K562 (cell line): ENCODE measurements around the gene TRANK1. TPM values are rescaled to one million over a fixed set of nuclear protein-coding genes. Genes with fewer than 3 reads are reported as not detected.

Source experiments
- ATAC-seq: fragments of 200-7000 bp; cut with Tn5 transposase; 3 replicates; pipeline ENCODE4 v1.9.1; 2020; ENCODE audit warnings: moderate library complexity
- BruUV-seq: library from RNA; stranded (reverse); fragments of 400-500 nt; replicated peaks from 2 replicates; lab custom pipeline; 2021; lab: Mats Ljungman, UMichigan
- CTCF ChIA-PET: fragments of 300-600 bp; formaldehyde crosslinking; extraction: SDS; loops from one replicate; lab custom pipeline; 2021; ENCODE audit warnings: low intra/inter-chr PET ratio; lab: Yijun Ruan, JAX
- POLR2A ChIA-PET: fragments of 300-600, 350-650 bp; sonication (Branson Sonifier 250); formaldehyde crosslinking; extraction: SDS; loops from one replicate; lab custom pipeline; 2021; ENCODE audit warnings: antibody characterized with exemption, inconsistent platforms; lab: Yijun Ruan, JAX
- DNase-seq, 4 experiments: peaks; one replicate each; pipeline versions ENCODE4 v3.0.0 to v3.0.0-alpha.2; 2011 to 2018; ENCODE audit warnings: low spot score in 3 of 4, mixed read lengths in 3 of 4; ENCODE audit errors: extremely low read depth in 1 of 4
- FAIRE-seq: peaks from 2 replicates; lab custom pipeline; 2011; peaks lifted over from hg19 to GRCh38; lab: Jason Lieb, UNC
- H2AFZ ChIP-seq: 2 replicates; pipeline ENCODE4 v1.6.0; 2011; ENCODE audit warnings: low read depth, low read length, control low read depth, inconsistent platforms
- H3K27ac ChIP-seq: fragments of 200-600 bp; 3 replicates; pipeline ENCODE4 v1.8.0; 2011; ENCODE audit warnings: low read depth, mild to moderate bottlenecking, control low read depth, inconsistent platforms, low read length, moderate library complexity, mixed read lengths; ENCODE audit errors: extremely low read depth
- H3K27me3 ChIP-seq, 2 experiments: fragments of 300-600 bp in 1 of 2; 2 replicates in 1 of 2; 3 replicates in 1 of 2; pipeline versions ENCODE4 v1.6.0 to v1.8.0; 2011; ENCODE audit warnings: inconsistent platforms in 2 of 2, low read length in 2 of 2, mild to moderate bottlenecking in 1 of 2, mixed read lengths in 1 of 2, moderate library complexity in 1 of 2; ENCODE audit not compliant: control insufficient read depth in 2 of 2, insufficient read depth in 2 of 2
- H3K36me3 ChIP-seq: fragments of 300-600 bp; 3 replicates; pipeline ENCODE4 v1.8.0; 2011; ENCODE audit warnings: mild to moderate bottlenecking, low read length, inconsistent platforms; ENCODE audit not compliant: control insufficient read depth, insufficient read depth
- H3K4me1 ChIP-seq, 2 experiments: fragments of 200-600 bp in 1 of 2; replicated peaks in 1 of 2; 2 replicates in 1 of 2; 3 replicates in 1 of 2; pipeline versions ENCODE4 v1.5.1 to v1.8.0; 2011; ENCODE audit warnings: inconsistent platforms in 2 of 2, low read length in 2 of 2, mild to moderate bottlenecking in 1 of 2, mixed read lengths in 1 of 2, moderate library complexity in 1 of 2; ENCODE audit not compliant: control insufficient read depth in 2 of 2, insufficient read depth in 2 of 2
- H3K4me2 ChIP-seq: 2 replicates; pipeline ENCODE4 v1.6.1; 2011; ENCODE audit warnings: low read length, control low read depth, inconsistent platforms, mixed read lengths; ENCODE audit not compliant: insufficient read depth
- H3K4me3 ChIP-seq: fragments of 200-600 bp; sonication (generic), shearing (Covaris generic); 2 replicates; pipeline ENCODE4 v1.5.1; 2016; ENCODE audit warnings: control low read depth, inconsistent platforms
- H3K79me2 ChIP-seq: fragments of 200-600 bp; 3 replicates; pipeline ENCODE4 v1.8.0; 2011; ENCODE audit warnings: low read length, inconsistent platforms; ENCODE audit not compliant: control insufficient read depth, insufficient read depth
- H3K9ac ChIP-seq, 2 experiments: 2 replicates each; pipeline versions ENCODE4 v1.6.0 to v1.6.1; 2011; ENCODE audit warnings: low read depth in 2 of 2, low read length in 2 of 2, control low read depth in 1 of 2, inconsistent platforms in 1 of 2, mild to moderate bottlenecking in 1 of 2, mixed read lengths in 1 of 2; ENCODE audit not compliant: insufficient read depth in 1 of 2
- H3K9me1 ChIP-seq: one replicate; pipeline ENCODE4 v1.6.0; 2011; ENCODE audit warnings: inconsistent platforms, mild to moderate bottlenecking, low read length, moderate library complexity; ENCODE audit not compliant: control insufficient read depth, insufficient read depth
- H3K9me3 ChIP-seq: replicated peaks from 2 replicates; pipeline ENCODE4 v1.5.1; 2011; ENCODE audit warnings: low read depth, low read length, inconsistent platforms; ENCODE audit not compliant: control insufficient read depth, insufficient read depth
- H4K20me1 ChIP-seq: replicated peaks from 2 replicates; pipeline ENCODE4 v1.6.1; 2011; ENCODE audit warnings: low read length, inconsistent platforms, mixed read lengths; ENCODE audit not compliant: control insufficient read depth, insufficient read depth
- CLOCK ChIP-seq: fragments of 250-450 bp; sonication (Bioruptor Pico); IDR thresholded peaks from 2 replicates; pipeline ENCODE4 v1.4.0; 2020; ENCODE audit warnings: mild to moderate bottlenecking, moderate library complexity, borderline replicate concordance
- FOXK1 ChIP-seq: sonication (generic); formaldehyde crosslinking; IDR thresholded peaks from 2 replicates; pipeline ENCODE4 v1.8.0; 2022; ENCODE audit warnings: missing genetic modification reagents, mild to moderate bottlenecking, borderline replicate concordance
- FOXP4 ChIP-seq: sonication (generic); formaldehyde crosslinking; IDR thresholded peaks from 2 replicates; pipeline ENCODE4 v1.8.0; 2022; ENCODE audit warnings: mild to moderate bottlenecking, missing genetic modification reagents, borderline replicate concordance
- HSF4 ChIP-seq: fragments of 250-450 bp; sonication (Bioruptor Pico); IDR thresholded peaks from 2 replicates; pipeline ENCODE4 v2.1.2; 2022; ENCODE audit warnings: mild to moderate bottlenecking, moderate library complexity, borderline replicate concordance
- JUNB ChIP-seq: fragments of 450-650 bp; formaldehyde crosslinking; conservative IDR thresholded peaks from 2 replicates; pipeline ENCODE4 v1.4.0; 2020; ENCODE audit warnings: mild to moderate bottlenecking
- KDM2B ChIP-seq: fragments of 250-450 bp; sonication (Bioruptor Pico); IDR thresholded peaks from 2 replicates; pipeline ENCODE4 v1.8.0; 2021; ENCODE audit warnings: mild to moderate bottlenecking, moderate library complexity
- PYGO2 ChIP-seq: fragments of 450-650 bp; IDR thresholded peaks from 2 replicates; pipeline ENCODE4 v1.6.1; 2016; ENCODE audit warnings: mild to moderate bottlenecking, missing genetic modification characterization, moderate library complexity, missing compliant biosample characterization
- SIX5 ChIP-seq, 2 experiments: IDR thresholded peaks; 2 replicates each; pipeline ENCODE4 v1.6.1; 2011; ENCODE audit warnings: low read length in 2 of 2, borderline replicate concordance in 1 of 2, low read depth in 1 of 2, mild to moderate bottlenecking in 1 of 2, moderate library complexity in 1 of 2; ENCODE audit not compliant: insufficient read depth in 1 of 2
- SMARCB1 ChIP-seq: IDR thresholded peaks from 2 replicates; pipeline ENCODE4 v1.6.1; 2011; ENCODE audit warnings: improper control_type of control experiment, low read depth; ENCODE audit not compliant: insufficient read length
- SMARCE1 ChIP-seq: fragments of 450-650 bp; IDR thresholded peaks from 2 replicates; pipeline ENCODE4 v1.7.1; 2016; ENCODE audit warnings: mild to moderate bottlenecking
- ZBTB5 ChIP-seq: fragments of 450-650 bp; IDR thresholded peaks from 2 replicates; pipeline ENCODE4 v1.6.1; 2017; ENCODE audit warnings: antibody characterized with exemption
- ZNF133 ChIP-seq: fragments of 250-450 bp; sonication (Bioruptor Pico); IDR thresholded peaks from 2 replicates; pipeline ENCODE4 v1.4.0; 2020; ENCODE audit warnings: mild to moderate bottlenecking
- WGBS: fragments of 100-300 bp; shearing (Covaris generic); methylation state at CpG from one replicate; pipeline ENCODE4 v1.1.6; 2016; ENCODE audit warnings: low coverage, mixed read lengths; ENCODE audit not compliant: insufficient coverage; ENCODE audit errors: missing lambda C conversion rate; 5-methylcytosine and 5-hydroxymethylcytosine counted together
- in situ Hi-C: fragments of 300-500 bp; cut with MboI; formaldehyde crosslinking; loops from 4 replicates; pipeline ENCODE4 v1.15.0; 2018; ENCODE audit warnings: inconsistent platforms, mixed read lengths
- intact Hi-C: fragments of 100-400 bp; cut with micrococcal nuclease; formaldehyde crosslinking; loops from 2 replicates; pipeline ENCODE4 v1.14.2; 2022
- polyA plus RNA-seq, 8 experiments: library from polyadenylated mRNA; depleted of rRNA in 4 of 8; stranded (reverse) in 5 of 8; unstranded in 3 of 8; fragments of >200 nt; fragmentation: Nextera tagmentation in 2 of 8; fragmentation: Illumina TruSeq in 1 of 8; extraction: Ambion mirVana in 2 of 8; extraction: Trizol in 1 of 8; gene quantifications; 2 replicates each; pipeline versions ENCODE4 v1.2.1 to v1.2.3, GENCODE V29; 2011 to 2014; ENCODE audit warnings: inconsistent platforms in 1 of 8, missing spikeins in 1 of 8
- total RNA-seq, 7 experiments: library from RNA; depleted of rRNA in 6 of 7; stranded (reverse); fragments of >200 nt in 6 of 7; fragmentation: Illumina TruSeq in 2 of 7; extraction: Trizol in 2 of 7; gene quantifications; 2 replicates each; pipeline versions ENCODE4 v1.2.1 to v1.2.3, GENCODE V29; 2011 to 2021; ENCODE audit warnings: low replicate concordance in 1 of 7

Gene TRANK1
- total and polyA plus RNA-seq, 9 of the 15 experiments (the other 6 are each of a cell fraction or from before 2014, with no cell fraction given): 0.41 to 5.3 (median 2.1) TPM

DNA sequence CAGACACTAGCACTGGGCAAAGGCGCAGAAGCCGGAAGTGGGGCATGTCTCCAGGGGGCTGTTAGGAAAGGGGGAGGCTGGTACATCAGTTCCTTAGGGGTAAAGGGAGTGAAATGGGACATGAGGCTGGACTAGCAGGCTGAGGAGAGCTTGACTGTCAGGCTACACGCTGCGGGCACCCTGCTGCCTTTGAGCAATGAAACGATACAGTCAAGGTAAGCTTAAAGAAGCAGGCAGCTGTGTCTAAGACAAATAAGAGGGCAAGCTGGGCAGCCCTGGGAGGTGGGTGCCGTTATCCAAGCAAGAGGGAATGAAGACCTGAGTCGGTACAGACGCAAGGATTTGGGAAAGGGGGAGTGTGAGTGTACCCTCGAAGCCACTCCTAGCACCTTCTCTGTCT lies 129.5 kb downstream of the TRANK1 start:
- FAIRE-seq: no peak

More for the DNA sequence above, 129.5 kb downstream of the TRANK1 start:
- Histone ChIP-seq H3K79me2 (no peaks in the 10 kb centered on the region), H3K36me3 (no peaks in the 10 kb centered on the region), H3K4me3 (no peak overlapping the region), H3K4me1 (no peaks in the 10 kb centered on the region), H3K9me3 (no peaks in the 10 kb centered on the region), H2AFZ (no peak overlapping the region), H3K9ac (no peak overlapping the region), H3K27ac (no peak overlapping the region), H3K4me2 (no peak overlapping the region), H3K9me1 (no peaks in the 10 kb centered on the region)
- WGBS: 15% methylated on average over 9 of the region's 9 CpGs
- BruUV-seq: no TSS peak
- intact Hi-C loops: loop anchor here (10.0 kb wide), 1 partner anchor 399 kb away; no protein-coding TSS in a partner anchor
- CTCF ChIA-PET: no interaction called here
- DNase-seq: no peak
- in situ Hi-C loops: no loop called here
- ATAC-seq: no peak
- no peak for TF ChIP-seq ZBTB5
- no peak for TF ChIP-seq SMARCE1
- no peak for TF ChIP-seq FOXK1 (CRISPR knock-in tag)
- no peak for TF ChIP-seq SMARCB1
- TF ChIP-seq HSF4: no peak
- no peak for TF ChIP-seq CLOCK (CRISPR knock-in tag)
- no peak for TF ChIP-seq KDM2B (CRISPR knock-in tag)
- no peak for TF ChIP-seq SIX5 (IDR thresholded peaks at IDR 0.05; ENCODE audit: borderline replicate concordance in 1 of 2, insufficient read depth in 1 of 2, low read depth in 1 of 2, low read length in 2 of 2)
- TF ChIP-seq FOXP4 (CRISPR knock-in tag): no peak
- TF ChIP-seq ZNF133 (CRISPR knock-in tag): no peak
- no peak for TF ChIP-seq JUNB
- TF ChIP-seq PYGO2 (tag): no peak
- TF ChIP-seq, all 486 proteins: peak for 0
- no peaks in the 10 kb centered on the region for H4K20me1 ChIP-seq
- POLR2A ChIA-PET: interaction anchor here (0.7 to 2.0 kb wide), 3 partner anchors 9 to 950 kb away, joined by 3 to 6 read pairs (median 3); no protein-coding TSS in a partner anchor
- peaks cover 5 to 43% of the 10 kb centered on the region in 2 experiments; a peak in 4 of 5 replicates for H3K27me3 ChIP-seq
